Measurements from ENCODE around the gene UVRAG.
"Not testable (repeated sequence)": the region's sequence is repeated elsewhere in the genome, so short reads cannot be mapped to it uniquely, and the experiment has no call there.

Gene UVRAG

GRCh38 chr11:76074148-76075095, 259.4 kb downstream of the UVRAG start:
- no peaks in the 10 kb centered on the region for H3K27me3 ChIP-seq (ENCODE audit: insufficient read depth, poor library complexity, severe bottlenecking)
- H3K27ac ChIP-seq (replicated peaks) = no peak overlapping the region
- TF ChIP-seq POLR2AphosphoS5 (IDR thresholded peaks at IDR 0.05; ENCODE audit: low read depth) (no peak), REST (IDR thresholded peaks at IDR 0.05; ENCODE audit: insufficient replicate concordance, low read depth) (no peak), CTCF (IDR thresholded peaks at IDR 0.05; ENCODE audit: insufficient read depth, low read length) (no peak), GABPA (IDR thresholded peaks at IDR 0.05; ENCODE audit: low read depth) (no peak), SPI1 (IDR thresholded peaks at IDR 0.05; ENCODE audit: borderline replicate concordance, low read depth) (no peak)
- H3K4me3 ChIP-seq (replicated peaks; ENCODE audit: insufficient read depth, low read length) = no peak overlapping the region
- DNase-seq (ENCODE audit: low read depth in 1 of 2, low spot score in 1 of 2) = no peak

- TF ChIP-seq SPI1 (IDR thresholded peaks at IDR 0.05; ENCODE audit: borderline replicate concordance, low read depth) (no peak), CTCF (IDR thresholded peaks at IDR 0.05; ENCODE audit: insufficient read depth, low read length) (no peak), REST (IDR thresholded peaks at IDR 0.05; ENCODE audit: insufficient replicate concordance, low read depth) (no peak), GABPA (IDR thresholded peaks at IDR 0.05; ENCODE audit: low read depth) (no peak), POLR2AphosphoS5 (IDR thresholded peaks at IDR 0.05; ENCODE audit: low read depth) (no peak)
- no peak for DNase-seq (ENCODE audit: low read depth in 1 of 2, low spot score in 1 of 2)
- Histone ChIP-seq H3K27me3 (ENCODE audit: insufficient read depth, poor library complexity, severe bottlenecking) (no peaks in the 10 kb centered on the region), H3K27ac (replicated peaks) (no peak overlapping the region), H3K4me3 (replicated peaks; ENCODE audit: insufficient read depth, low read length) (no peak overlapping the region)
These were observed 260.7 kb downstream of the UVRAG start for GRCh38 chr11:76075716-76076115.

- not testable (repeated sequence) for H3K27ac ChIP-seq (replicated peaks)
These were observed 261.2 kb downstream of the UVRAG start for GRCh38 chr11:76076253-76076652.

GRCh38 chr11:76076749-76077148, 261.7 kb downstream of the UVRAG start:
- Histone ChIP-seq H3K27me3 (ENCODE audit: insufficient read depth, poor library complexity, severe bottlenecking) (no peaks in the 10 kb centered on the region), H3K4me3 (replicated peaks; ENCODE audit: insufficient read depth, low read length) (no peak overlapping the region), H3K27ac (replicated peaks) (no peak overlapping the region)
- no peak for DNase-seq (ENCODE audit: low read depth in 1 of 2, low spot score in 1 of 2)
- TF ChIP-seq CTCF (IDR thresholded peaks at IDR 0.05; ENCODE audit: insufficient read depth, low read length) = no peak
- no peak for TF ChIP-seq SPI1 (IDR thresholded peaks at IDR 0.05; ENCODE audit: borderline replicate concordance, low read depth)
- TF ChIP-seq REST (IDR thresholded peaks at IDR 0.05; ENCODE audit: insufficient replicate concordance, low read depth) = no peak

More at GRCh38 chr11:76076253-76076652, 261.2 kb downstream of the UVRAG start:
- DNase-seq (ENCODE audit: low read depth in 1 of 2, low spot score in 1 of 2); H3K27me3 ChIP-seq (ENCODE audit: insufficient read depth, poor library complexity, severe bottlenecking); H3K4me3 ChIP-seq (replicated peaks; ENCODE audit: insufficient read depth, low read length): not testable (repeated sequence)

All from HL-60 (cell line).